HUDEP-2 (cell line): ENCODE data around the gene PRMT7.

Experiments
- DNase-seq, 76 experiments: peaks; one replicate each; lab custom pipeline; 2025; ENCODE audit not compliant: unreplicated experiment in 76 of 76; lab: John Stamatoyannopoulos, UW

Gene PRMT7

DNA sequence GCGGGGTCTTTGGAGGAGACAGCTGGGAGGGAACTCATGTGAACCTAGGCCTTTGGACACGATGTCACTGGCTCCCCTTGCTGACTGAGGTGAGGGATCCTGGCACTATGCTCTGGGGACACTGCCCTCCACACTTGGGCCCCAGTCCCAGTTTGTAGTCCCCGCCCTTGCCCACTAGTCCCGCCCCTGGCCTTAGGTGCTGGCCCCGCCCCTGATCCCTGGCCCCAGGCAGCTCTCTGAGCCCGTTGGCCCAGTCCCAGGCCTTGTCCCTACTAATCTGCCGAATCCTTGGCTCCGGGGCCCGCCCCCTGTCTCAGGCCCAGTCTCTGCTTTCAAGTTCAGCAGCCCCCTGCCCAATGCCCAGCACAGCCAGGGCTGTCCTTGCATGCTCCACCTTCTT lies 76.5 kb downstream of the PRMT7 start:
- peak in 9 of 76 experiments; percentile 5 to 27 (median 15) for DNase-seq

DNA sequence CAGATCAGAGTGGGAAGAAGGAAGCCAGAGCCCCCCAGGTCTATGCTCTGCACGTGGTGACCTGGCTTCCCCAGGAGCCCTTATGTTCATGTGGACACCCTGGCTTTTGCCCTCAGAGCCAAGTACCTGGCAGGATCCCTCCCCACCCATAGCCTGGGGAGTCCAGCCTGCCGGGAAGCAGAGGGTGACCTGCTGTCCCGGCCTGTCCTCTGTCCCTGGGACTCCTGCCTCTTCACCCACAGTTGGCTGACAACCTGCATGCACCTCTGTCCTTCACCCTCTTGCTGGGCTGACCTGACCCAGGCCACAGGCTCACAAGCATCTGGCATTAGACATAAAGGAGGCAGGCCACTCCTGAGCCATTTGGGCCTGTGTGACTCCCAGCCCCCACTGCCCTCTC lies 77.3 kb downstream of the PRMT7 start:
- DNase-seq, result no peak

DNA sequence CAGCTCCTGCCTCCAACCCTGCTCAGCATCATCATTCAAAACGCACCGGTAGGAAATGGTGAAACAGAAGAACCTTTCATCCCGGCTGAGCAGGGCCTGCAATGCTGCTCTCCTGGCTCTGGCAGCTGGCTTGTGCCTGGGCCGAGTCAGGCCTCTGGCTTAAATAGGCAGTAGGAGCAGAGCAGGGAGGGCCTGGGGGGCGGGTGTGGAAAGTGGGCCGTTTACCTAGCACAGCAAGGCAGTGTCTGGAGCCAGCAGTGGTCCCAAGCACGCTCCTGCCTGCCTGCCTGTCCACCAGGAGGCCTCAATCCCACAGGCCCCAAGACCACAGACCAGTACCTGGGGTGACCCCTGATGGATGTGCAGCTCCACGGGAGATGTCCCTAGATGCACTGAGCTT lies 78.2 kb downstream of the PRMT7 start:
- DNase-seq, result no peak

DNA sequence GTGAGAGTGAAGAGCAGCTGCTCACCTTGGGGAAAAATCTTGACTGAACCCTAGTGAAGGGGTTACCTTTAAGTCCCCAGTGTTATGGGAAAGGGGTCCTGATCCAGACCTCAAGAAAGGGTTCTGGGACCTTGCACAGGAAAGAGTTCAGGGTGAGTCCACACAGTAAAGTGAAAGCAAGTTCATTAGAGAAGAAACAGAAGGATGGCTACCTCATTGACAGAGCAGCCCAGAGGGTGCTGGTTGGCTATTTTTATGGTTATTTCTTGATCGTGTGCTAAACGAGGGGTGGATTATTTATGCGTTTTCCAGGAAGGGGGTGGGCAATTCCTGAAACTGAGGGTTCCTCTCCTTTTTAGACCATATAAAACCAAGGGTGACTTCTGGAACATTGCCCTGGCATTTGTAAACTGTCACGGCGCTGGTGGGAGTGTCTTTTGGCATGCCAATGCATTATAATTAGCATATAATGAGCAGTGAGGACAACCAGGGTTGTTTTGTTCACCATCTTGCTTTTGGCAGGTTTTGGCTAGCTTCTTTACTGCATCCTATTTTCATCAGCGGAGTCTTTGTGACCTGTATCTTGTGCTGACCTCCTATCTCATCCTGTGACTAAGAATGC lies 79.0 kb downstream of the PRMT7 start:
- no peak for DNase-seq

DNA sequence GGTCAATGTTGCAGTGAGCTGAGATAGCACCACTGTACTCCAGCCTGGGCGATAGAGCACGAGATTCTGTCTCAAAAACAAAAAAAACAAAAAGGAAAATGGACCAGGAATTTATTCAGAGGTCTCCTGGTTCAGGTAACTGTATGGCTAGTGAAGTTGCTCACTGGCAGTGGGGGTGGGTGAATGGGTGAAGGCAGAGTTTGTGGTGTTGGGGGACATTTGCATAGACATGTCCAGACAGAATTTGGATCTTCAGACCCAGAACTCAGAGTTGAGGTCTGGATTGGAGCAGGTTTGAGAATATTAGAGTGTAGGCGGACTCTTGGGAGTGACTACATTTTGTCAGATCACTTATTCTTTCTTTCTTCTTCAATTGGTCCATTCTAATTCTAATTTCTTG lies 82.5 kb downstream of the PRMT7 start:
- DNase-seq, result no peak

DNA sequence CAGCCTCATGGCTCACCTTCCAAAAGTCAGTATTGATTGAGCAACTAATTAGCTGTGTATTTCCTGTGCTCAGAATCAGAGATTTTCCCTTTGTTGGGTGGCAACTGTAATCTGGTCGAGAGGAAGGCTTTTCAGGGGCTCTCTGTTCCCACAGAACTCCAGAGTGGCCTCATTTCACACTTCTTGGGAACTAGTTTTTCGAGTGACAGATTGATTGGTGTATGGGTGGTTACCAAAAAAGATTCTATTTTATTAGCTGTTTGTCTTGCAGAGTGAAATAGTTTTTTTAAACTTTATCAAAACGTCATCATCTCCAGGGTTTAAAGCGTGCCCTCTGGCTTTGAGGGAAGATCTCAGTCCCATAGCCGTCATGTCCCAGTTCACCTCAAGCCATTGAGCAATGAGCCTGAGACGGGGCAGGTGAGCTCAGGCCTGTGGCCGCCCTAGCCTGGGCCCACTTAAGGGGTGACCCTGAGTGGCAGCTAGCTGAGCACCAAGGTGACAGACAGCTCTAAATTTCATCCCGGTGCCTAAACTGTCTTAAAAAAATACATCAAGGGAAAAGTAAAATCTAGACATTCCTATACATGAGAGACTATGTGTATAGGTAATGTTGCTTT lies 84.5 kb downstream of the PRMT7 start:
- DNase-seq, result no peak

DNA sequence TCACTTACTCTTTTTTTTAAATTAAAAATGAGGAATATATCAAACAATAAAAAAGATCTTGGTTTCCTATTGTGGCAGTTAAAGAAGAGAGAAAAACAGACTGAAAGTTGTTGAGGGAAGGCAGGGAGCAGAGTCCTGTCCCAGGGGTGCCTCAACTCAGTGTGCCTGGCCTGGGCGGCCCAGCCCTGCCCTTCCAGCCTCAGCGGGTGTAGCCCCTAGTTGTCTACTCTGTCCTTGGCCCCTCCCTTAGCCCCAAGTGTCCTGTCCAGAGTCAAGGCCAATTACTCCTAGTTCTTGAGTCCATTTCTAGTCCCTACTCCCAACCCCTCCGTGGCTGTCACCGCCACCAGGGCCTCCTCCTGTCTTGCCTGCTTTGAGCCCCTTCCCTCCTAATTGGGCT lies 85.0 kb downstream of the PRMT7 start:
- no peak for DNase-seq

DNA sequence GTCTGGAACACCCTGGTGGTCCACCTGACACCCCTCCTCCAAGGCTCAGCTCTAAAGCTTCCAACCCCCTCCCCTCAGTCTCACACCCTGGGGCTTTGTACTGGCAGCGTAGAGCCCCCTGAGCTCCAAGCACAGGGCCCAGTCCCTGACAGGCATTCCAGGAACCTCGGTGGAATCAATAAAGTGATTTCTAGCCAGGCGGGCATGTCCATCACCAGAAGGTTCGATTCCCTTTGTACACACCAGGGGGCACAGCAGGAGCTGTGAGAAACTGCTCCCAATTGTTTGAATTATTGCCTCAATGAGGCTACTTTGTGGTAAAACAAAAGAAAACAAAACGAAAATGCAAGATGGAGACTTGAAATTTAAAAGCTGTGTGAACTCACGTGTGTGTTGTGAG lies 85.7 kb downstream of the PRMT7 start:
- DNase-seq, result peak in 29 of 76 experiments; percentile 2 to 52 (median 20)

DNA sequence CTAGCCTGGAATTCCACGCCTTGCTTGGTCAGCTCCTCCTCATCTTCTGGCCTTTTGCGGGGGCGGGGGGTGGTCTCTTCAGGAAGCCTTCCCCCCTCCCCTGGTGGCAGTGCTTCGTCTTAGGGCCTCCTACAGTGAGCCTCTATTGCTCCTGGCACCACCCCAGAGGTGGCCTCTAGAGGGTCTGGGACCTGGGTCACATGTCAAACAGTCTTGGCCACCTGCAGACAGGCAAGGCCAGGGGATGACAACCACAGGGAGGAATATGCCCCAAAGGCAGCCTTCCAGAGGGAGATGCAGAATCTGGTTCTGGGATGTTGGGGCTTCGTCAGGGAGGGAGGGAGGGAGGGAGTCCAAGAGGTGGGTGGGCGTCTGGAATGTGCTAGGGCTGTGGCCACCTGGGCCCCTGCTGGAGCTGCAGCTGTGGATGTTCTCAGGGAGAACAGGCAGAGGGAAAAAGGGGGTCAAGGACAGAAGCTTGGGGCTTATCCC lies 86.9 kb downstream of the PRMT7 start:
- no peak for DNase-seq

DNA sequence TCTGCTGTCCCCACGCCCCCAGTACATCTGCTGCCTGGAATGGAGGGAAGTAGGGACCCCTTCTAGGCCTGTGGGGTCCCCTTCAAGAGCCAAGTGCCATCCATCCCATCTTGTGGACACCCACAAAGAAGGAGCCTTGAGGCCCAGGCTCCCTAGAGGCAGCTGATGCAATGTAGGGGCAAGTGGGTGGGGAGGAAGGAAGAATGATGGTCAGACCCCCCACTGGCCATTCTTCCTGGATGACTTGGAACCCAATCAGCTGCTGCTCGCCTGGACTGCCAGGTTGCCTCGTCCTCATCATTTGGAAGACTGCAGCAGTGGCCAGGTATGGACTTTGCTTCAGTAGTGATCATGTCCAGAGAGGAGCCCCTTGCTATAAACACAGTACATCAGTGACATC lies 88.6 kb downstream of the PRMT7 start:
- no peak for DNase-seq

DNA sequence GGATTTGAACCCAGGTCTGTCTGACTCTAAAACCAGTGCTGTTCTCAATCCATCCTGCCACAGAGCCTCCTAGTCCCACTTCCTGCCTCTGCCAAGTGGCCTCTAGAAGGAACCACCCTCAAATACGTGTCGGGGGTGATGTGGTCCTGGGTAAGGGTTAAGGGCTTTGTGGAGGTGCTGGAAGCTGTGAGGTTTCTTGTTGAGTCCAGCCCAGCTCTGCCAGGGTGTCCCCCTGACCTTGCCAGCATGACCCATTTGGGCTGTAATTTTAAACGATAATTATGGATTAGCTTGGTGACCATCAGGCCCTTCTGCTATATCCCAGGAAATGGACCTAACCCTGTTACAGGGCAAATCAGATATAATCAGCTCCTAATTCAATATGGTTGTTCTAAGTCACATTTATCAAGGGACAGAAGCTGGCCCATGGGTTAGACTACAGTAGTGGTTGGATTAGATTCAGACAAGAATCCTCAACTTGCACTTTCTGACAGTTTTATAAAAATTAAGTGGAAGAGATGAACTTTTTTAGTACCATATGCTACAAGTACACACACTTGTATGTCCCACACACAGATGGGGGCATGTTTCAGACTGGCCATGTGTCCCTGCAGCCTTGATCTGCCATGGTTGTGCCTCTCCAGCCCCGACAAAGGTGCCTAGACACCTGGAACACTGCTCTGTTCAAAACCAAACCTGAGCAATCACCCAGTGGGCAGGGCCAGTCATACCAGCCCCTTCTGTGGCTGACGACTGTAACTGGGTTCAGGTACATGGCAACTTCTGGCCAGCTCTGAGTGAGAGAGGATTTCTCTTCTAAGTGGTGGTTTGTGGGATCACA lies 89.5 kb downstream of the PRMT7 start:
- no peak for DNase-seq

DNA sequence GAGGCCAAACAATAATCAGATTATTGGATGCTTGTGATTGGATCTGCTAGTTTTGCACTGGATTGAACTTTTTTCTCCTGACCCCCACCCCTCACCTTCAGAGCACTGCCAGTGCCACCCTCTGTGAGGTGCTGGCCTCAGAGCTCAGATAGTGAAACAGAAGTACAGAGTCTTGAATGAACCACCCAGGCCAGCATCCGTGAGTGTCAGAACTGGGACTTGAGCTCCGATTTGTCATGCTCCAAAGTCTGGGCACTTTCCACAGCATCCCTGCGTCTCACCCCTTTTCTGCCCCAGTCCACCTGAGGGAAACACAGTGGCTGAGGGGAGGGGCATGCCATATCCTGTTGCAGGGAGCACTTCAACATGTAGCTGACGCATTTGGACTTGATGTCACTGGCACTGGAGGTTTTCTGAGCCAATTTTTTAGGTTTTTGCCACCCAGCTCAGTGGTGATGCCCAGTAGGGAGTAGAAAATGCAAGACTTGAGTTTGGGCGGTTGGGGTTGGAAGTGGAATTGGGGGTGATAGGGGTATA lies 90.2 kb downstream of the PRMT7 start:
- no peak for DNase-seq

DNA sequence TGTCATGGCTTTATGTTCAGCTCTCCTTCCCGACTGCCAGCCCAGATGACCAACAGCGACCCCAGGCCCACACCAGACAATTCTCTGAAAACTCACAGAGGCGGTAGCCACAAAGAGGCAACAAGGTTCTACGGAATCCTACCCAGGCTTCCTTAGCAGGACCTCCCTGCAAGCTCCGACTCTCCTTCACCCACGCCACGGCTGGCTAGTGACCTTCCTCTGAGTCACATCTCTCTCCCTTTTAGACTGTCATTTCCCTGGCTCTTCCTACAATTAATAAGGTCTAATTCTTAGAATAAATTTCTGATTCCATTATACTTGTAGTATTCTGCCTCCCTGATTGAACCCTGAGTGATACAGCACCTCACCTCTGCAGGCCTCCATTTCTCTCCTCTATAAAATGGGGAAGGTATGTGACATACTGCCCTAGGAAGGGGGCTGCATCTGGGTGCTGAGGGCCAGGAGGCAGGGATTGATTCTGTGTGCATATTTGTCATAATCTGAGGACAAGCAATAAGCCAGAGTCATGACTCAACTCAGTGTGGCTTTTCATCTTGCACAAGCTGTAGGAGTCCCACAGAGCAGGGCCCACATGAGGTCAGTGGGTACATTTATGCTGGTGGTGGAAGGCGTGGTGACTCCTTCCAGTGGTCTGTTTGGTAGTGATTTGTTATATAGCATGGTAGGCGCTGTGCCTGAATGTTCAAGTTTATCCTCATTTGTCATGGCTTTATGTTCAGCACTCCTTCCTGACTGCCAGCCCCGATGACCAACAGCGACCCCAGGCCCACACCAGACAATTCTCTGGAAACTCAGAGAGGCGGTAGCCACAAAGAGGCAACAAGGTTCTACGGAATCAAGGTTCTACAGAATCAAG lies 91.3 kb downstream of the PRMT7 start:
- DNase-seq, result no peak

DNA sequence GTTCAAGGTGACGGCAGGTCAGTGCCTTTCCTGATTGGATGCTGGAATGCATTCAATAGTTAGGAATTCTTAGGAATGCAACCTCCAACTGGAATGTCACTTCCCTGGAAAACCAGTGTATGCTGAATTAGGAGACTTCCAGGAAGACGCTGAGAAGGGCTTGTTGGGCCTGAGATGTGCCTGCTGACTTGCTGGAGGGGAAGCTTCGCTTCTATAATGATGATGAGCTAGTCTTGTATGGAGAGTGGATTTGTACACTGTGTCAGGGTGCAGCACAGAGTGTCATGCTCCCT lies 91.9 kb downstream of the PRMT7 start:
- DNase-seq, result no peak

DNA sequence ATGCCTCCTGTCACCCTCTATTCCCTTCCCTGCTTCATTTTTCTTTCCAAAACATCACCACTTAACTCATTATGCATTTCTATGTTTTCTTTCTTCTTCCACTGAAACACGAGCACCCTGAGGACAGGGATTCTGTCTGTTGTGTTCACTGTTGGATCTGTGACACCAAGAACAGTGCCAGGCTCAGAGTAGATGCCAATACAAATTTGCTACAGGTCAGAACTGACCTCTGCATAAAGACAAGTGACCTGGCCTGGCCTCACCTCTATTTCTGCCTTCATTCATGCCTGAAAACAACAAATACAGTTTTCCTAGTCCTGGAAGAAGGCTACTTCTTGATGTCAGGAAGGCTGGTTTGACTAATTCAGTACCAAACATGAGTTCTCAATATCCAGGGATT lies 92.4 kb downstream of the PRMT7 start:
- no peak for DNase-seq

DNA sequence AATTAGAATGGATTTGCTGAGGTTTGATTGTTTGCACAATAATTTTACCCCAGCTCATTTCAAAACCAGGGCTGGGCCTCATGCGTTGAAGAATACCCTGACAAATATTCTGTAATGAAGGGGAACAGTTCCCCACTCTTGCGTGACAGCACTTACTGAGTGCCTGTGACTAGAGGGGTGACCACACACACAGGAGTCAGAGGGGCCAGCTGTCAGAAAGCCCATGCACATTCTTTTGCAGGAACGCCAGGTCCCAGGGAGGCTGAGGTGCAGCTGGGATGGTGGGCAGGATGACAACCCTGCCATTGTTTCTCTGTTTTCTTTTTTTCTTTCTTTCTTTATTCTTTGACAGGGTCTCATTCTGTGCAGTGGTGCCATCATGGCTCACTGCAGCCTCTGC lies 92.9 kb downstream of the PRMT7 start:
- DNase-seq, result no peak

DNA sequence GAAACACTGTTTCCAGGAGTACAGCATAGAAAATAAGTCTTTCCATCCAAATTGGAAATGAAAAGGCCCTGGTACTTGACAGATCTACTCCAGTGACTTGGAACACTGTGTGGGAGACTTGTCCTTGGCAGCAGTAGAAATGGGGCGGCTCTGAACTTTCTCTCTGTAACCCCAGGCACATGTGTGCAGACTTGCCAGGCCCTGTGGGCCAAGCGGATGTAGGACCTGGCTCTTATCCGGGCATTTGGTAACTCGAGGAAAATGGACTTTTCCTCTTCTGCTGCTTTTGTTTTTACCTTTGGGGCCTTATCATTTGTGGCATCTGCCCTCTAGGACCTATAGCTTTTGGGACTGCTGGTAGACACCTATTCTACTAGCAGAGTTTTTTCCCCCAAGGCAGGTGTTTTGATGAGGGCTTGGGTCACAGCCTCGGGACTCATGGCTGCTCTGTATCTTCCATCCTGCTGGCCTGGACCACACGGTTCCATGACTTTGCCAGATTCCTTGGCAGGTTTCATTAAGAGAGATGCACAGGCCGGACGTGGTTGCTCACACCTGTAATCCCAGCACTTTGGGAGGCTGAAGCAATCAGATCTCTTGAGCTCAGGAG lies 94.0 kb downstream of the PRMT7 start:
- DNase-seq, result no peak

DNA sequence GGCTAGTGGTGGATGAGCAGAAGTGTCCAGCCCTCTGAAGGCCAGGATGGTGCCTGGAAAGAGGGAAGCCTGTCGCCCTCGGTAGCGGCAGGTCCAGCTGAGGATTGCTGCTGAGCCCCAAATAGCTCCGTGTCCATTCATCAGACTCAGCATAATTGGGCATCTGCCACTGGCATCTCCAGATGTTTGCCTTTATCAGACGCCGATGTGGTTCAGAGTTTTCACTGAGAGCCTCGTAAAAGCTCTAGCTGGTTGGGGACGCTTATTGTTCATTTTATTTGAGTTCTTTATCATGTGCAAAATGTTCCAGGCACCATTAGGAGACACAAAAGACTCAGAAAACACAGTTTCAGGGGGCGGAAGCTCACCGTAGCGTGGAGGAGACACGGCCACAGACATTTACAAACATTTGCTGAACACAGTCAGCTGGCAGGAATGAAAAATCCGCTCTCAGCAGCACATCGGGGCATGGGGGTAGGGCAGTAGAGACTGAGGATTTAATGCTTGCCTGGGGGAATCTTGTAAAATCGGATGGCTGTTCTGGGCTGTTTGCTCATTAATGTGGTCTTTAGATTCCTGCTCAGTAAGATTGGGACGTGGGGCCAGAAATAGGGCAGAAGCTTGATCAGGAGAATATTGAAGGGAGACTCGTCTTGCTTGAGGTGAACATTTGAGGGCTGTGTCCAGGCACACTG lies 95.8 kb downstream of the PRMT7 start:
- no peak for DNase-seq
